ENCODE data around the gene NEURL1. TPM values are rescaled to one million over a fixed set of nuclear protein-coding genes. Genes with fewer than 3 reads are reported as not detected.

NEURL1 gene
- total and polyA plus RNA-seq, 4 donors, result 0.14 to 2.0 (median 0.74) TPM

DNA sequence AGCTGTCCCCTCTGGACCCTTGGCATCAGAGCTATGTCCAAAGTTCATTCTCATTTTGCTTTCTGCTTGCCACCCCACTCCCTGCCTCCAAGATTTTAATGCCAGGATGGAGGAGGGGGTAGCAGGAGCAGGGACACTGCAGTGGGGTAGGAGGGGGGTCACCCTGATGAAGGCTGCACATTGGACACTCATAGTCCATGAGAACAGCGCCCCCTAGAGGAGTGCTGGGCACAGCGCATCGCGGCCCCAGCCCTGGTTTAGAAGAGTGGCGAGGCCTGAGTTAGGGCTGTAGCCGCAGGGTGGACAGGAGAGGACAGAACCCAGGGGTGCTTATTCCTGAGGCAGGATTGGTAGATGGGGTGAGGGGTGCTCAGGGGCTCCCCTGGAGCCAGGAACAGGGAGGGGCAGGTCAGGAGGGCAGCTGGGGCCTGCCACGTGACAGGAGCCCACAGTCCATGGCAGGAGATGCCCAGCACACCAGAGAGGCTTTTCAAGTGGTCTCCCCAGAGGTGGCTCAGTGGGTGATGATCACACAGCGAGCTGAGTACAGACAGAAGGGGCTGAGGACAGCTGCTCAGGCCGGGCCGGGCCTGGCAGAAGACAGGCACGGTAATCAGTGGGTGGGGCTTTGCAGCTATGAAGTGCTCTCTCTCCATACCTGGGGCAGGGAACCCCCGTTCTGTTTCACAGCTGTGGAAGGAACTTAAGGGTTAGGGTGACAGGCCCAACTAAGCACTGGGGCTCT, 71.4 kb downstream of the NEURL1 start:
- no peaks in the 10 kb centered on the region for H3K4me1 ChIP-seq (ENCODE audit: control insufficient read depth in 5 of 5, insufficient read depth in 5 of 5, low read length in 5 of 5)
- no peaks in the 10 kb centered on the region for H3K36me3 ChIP-seq (ENCODE audit: control insufficient read depth in 4 of 4, insufficient read depth in 4 of 4, low read length in 4 of 4)
- DNase-seq (no peak), ATAC-seq (ENCODE audit: insufficient read depth, low FRiP score) (no peak)
- no peaks in the 10 kb centered on the region for H3K27me3 ChIP-seq (ENCODE audit: control insufficient read depth in 3 of 3, insufficient read depth in 3 of 3, low read length in 2 of 3)
- H3K9me3 ChIP-seq (ENCODE audit: control insufficient read depth in 4 of 4, insufficient read depth in 3 of 4, low read length in 3 of 4), result peaks cover 0 to 4% (median 1%) of the 10 kb centered on the region in 4 donors
- no peak overlapping the region for H3K4me3 ChIP-seq
- TF ChIP-seq, protein P1, sequence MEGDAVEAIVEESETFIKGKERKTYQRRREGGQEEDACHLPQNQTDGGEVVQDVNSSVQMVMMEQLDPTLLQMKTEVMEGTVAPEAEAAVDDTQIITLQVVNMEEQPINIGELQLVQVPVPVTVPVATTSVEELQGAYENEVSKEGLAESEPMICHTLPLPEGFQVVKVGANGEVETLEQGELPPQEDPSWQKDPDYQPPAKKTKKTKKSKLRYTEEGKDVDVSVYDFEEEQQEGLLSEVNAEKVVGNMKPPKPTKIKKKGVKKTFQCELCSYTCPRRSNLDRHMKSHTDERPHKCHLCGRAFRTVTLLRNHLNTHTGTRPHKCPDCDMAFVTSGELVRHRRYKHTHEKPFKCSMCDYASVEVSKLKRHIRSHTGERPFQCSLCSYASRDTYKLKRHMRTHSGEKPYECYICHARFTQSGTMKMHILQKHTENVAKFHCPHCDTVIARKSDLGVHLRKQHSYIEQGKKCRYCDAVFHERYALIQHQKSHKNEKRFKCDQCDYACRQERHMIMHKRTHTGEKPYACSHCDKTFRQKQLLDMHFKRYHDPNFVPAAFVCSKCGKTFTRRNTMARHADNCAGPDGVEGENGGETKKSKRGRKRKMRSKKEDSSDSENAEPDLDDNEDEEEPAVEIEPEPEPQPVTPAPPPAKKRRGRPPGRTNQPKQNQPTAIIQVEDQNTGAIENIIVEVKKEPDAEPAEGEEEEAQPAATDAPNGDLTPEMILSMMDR (IDR thresholded peaks at IDR 0.05; ENCODE audit: control extremely low read depth, extremely low read depth), result no peak
- WGBS, 2 donors, result 57 to 75% methylated on average over 12 of the region's 12 CpGs
- H3K9ac ChIP-seq (ENCODE audit: insufficient read depth in 1 of 2, low read length in 2 of 2), result no peak overlapping the region
- no peak overlapping the region for H3K27ac ChIP-seq (ENCODE audit: low read depth in 1 of 2, low read length in 1 of 2)

DNA sequence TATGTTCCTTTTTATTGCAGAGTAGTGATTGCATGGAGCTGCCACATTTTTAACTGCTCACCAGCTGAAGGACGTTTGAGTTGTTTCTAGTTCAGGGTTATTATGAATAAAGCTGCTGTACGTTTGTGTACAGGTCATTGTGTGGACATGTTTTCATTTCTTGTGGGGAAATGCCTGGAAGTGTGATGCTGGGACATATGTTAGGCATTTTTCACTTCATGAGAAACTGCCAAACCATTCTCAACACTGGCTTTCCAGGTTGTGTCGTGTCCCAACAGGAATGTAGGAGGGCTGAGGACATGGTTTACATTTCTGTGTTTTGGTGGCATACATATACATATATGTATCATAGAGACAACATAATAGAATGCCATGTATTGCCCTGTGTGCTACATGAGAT, 73.0 kb downstream of the NEURL1 start:
- TF ChIP-seq, protein P1 (IDR thresholded peaks at IDR 0.05; ENCODE audit: control extremely low read depth, extremely low read depth), result no peak
- Histone ChIP-seq H3K36me3 (ENCODE audit: control insufficient read depth in 4 of 4, insufficient read depth in 4 of 4, low read length in 4 of 4) (no peaks in the 10 kb centered on the region), H3K9ac (ENCODE audit: insufficient read depth in 1 of 2, low read length in 2 of 2) (no peak overlapping the region), H3K27me3 (ENCODE audit: control insufficient read depth in 3 of 3, insufficient read depth in 3 of 3, low read length in 2 of 3) (no peaks in the 10 kb centered on the region), H3K9me3 (ENCODE audit: control insufficient read depth in 4 of 4, insufficient read depth in 3 of 4, low read length in 3 of 4) (no peaks in the 10 kb centered on the region), H3K4me3 (no peak overlapping the region), H3K27ac (ENCODE audit: low read depth in 1 of 2, low read length in 1 of 2) (no peak overlapping the region), H3K4me1 (ENCODE audit: control insufficient read depth in 5 of 5, insufficient read depth in 5 of 5, low read length in 5 of 5) (no peaks in the 10 kb centered on the region)
- ATAC-seq (ENCODE audit: insufficient read depth, low FRiP score) (no peak), DNase-seq (no peak)
- WGBS, 2 donors, result 47 to 64% methylated on average over 3 of the region's 3 CpGs

DNA sequence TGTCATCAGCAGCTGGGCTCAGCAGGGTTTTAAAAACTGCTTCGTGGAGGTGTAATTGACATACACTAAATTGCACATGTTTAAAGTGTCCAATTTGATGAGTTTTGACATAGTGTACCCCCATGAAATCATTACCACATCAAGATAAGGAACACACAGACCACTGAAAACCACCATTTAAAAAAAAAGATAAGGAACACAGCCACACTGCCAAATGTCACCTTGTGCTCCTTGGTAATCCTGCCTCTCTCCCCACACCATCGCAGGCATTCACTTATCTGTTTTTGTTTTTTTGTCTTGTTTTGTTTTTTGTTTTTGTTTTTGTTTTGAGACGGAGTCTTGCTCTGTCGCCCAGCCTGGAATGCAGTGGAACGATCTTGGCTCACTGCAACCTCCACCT, 75.0 kb downstream of the NEURL1 start:
- DNase-seq (no peak), ATAC-seq (ENCODE audit: insufficient read depth, low FRiP score) (no peak)
- no peaks in the 10 kb centered on the region for H3K27me3 ChIP-seq (ENCODE audit: control insufficient read depth in 3 of 3, insufficient read depth in 3 of 3, low read length in 2 of 3)
- H3K27ac ChIP-seq (ENCODE audit: low read depth in 1 of 2, low read length in 1 of 2), result no peak overlapping the region
- no peak overlapping the region for H3K4me3 ChIP-seq
- H3K9me3 ChIP-seq (ENCODE audit: control insufficient read depth in 4 of 4, insufficient read depth in 3 of 4, low read length in 3 of 4), result no peaks in the 10 kb centered on the region
- no peaks in the 10 kb centered on the region for H3K4me1 ChIP-seq (ENCODE audit: control insufficient read depth in 5 of 5, insufficient read depth in 5 of 5, low read length in 5 of 5)
- no peaks in the 10 kb centered on the region for H3K36me3 ChIP-seq (ENCODE audit: control insufficient read depth in 4 of 4, insufficient read depth in 4 of 4, low read length in 4 of 4)
- TF ChIP-seq, protein P1 (IDR thresholded peaks at IDR 0.05; ENCODE audit: control extremely low read depth, extremely low read depth), result no peak
- H3K9ac ChIP-seq (ENCODE audit: insufficient read depth in 1 of 2, low read length in 2 of 2), result no peak overlapping the region
- WGBS, 2 donors, result 93 to 94% methylated on average over 5 of the region's 5 CpGs

DNA sequence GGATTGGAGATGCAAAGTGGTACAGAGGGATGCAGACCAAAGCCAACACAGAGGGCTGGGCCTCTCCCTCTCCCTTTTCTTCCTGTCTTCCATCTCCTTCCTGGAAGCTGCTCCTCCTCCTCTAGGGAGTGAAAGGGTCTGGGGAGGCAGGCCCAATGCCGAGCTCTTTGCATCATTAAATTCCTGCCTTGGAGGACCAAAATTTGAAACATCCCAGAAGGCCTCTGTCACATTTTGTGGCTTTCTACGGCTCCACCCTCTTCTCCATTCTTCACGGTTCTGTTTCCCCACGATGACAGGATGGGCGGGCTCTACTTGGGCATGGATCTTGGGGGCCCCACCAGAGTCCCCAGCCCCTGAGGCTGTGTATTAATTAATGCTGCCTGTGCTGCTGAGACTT, 76.4 kb downstream of the NEURL1 start:
- Histone ChIP-seq H3K4me3 (no peak overlapping the region), H3K9me3 (ENCODE audit: control insufficient read depth in 4 of 4, insufficient read depth in 3 of 4, low read length in 3 of 4) (no peaks in the 10 kb centered on the region), H3K4me1 (ENCODE audit: control insufficient read depth in 5 of 5, insufficient read depth in 5 of 5, low read length in 5 of 5) (no peaks in the 10 kb centered on the region), H3K27me3 (ENCODE audit: control insufficient read depth in 3 of 3, insufficient read depth in 3 of 3, low read length in 2 of 3) (no peaks in the 10 kb centered on the region), H3K9ac (ENCODE audit: insufficient read depth in 1 of 2, low read length in 2 of 2) (no peak overlapping the region), H3K27ac (ENCODE audit: low read depth in 1 of 2, low read length in 1 of 2) (no peak overlapping the region), H3K36me3 (ENCODE audit: control insufficient read depth in 4 of 4, insufficient read depth in 4 of 4, low read length in 4 of 4) (no peaks in the 10 kb centered on the region)
- 55 to 67% methylated on average over 5 of the region's 5 CpGs for WGBS, 2 donors
- no peak for DNase-seq
- TF ChIP-seq, protein P1 (IDR thresholded peaks at IDR 0.05; ENCODE audit: control extremely low read depth, extremely low read depth), result no peak
- ATAC-seq (ENCODE audit: insufficient read depth, low FRiP score), result no peak
